Smooth muscle cell (in vitro differentiated cells): Measurements from ENCODE around the gene XPNPEP2. TPM values are rescaled to one million over a fixed set of nuclear protein-coding genes. Genes with fewer than 3 reads are reported as not detected.

Experiments used
- DNase-seq: peaks from one replicate; lab custom pipeline; 2025; ENCODE audit not compliant: unreplicated experiment; lab: John Stamatoyannopoulos, UW
- H2AFZ ChIP-seq: fragments of 200-600 bp; sonication (generic); 2 replicates; pipeline ENCODE4 v1.6.0; 2016; ENCODE audit warnings: antibody characterized with exemption, low read depth, mild to moderate bottlenecking
- H3F3A ChIP-seq: fragments of 200-600 bp; sonication (generic); 2 replicates; pipeline ENCODE4 v1.6.0; 2017; ENCODE audit warnings: antibody characterized with exemption, low read depth
- H3K27ac ChIP-seq: fragments of 200-600 bp; sonication (generic); 2 replicates; pipeline ENCODE4 v1.5.1; 2016; ENCODE audit warnings: low read depth, mild to moderate bottlenecking
- H3K27me3 ChIP-seq: fragments of 200-600 bp; sonication (generic); 2 replicates; pipeline ENCODE4 v1.6.1; 2016; ENCODE audit warnings: low read depth, mild to moderate bottlenecking
- H3K36me3 ChIP-seq: fragments of 200-600 bp; sonication (generic); 2 replicates; pipeline ENCODE4 v1.5.1; 2016; ENCODE audit warnings: low read depth
- H3K4me1 ChIP-seq: fragments of 200-600 bp; sonication (generic); 2 replicates; pipeline ENCODE4 v1.5.1; 2016; ENCODE audit warnings: low read depth
- H3K4me2 ChIP-seq: fragments of 200-600 bp; sonication (generic); 2 replicates; pipeline ENCODE4 v1.6.0; 2016; ENCODE audit warnings: mild to moderate bottlenecking
- H3K4me3 ChIP-seq: fragments of 200-600 bp; sonication (generic); 2 replicates; pipeline ENCODE4 v1.5.1; 2016; ENCODE audit warnings: mild to moderate bottlenecking
- H3K79me2 ChIP-seq: fragments of 200-600 bp; sonication (generic); 2 replicates; pipeline ENCODE4 v1.6.0; 2016; ENCODE audit warnings: low read depth, mild to moderate bottlenecking
- H3K9ac ChIP-seq: fragments of 200-600 bp; sonication (generic); 2 replicates; pipeline ENCODE4 v1.6.0; 2016; ENCODE audit warnings: low read depth
- H3K9me3 ChIP-seq: fragments of 200-600 bp; sonication (generic); replicated peaks from 2 replicates; pipeline ENCODE4 v1.5.1; 2016; ENCODE audit warnings: low read depth
- H4K20me1 ChIP-seq: fragments of 200-600 bp; sonication (generic); 2 replicates; pipeline ENCODE4 v1.6.0; 2016; ENCODE audit warnings: low read depth
- CTCF ChIP-seq: fragments of 200-600 bp; sonication (generic); IDR thresholded peaks from 2 replicates; pipeline ENCODE4 v1.5.1; 2017; ENCODE audit warnings: borderline replicate concordance, mild to moderate bottlenecking, antibody characterized with exemption; ENCODE audit not compliant: insufficient read depth, poor library complexity, severe bottlenecking
- WGBS: methylation state at CpG from one replicate; pipeline ENCODE4 v1.1.7; 2016; ENCODE audit warnings: low lambda C conversion rate; 5-methylcytosine and 5-hydroxymethylcytosine counted together
- polyA plus RNA-seq: library from polyadenylated mRNA; unstranded; fragments of >200 nt; fragmentation: Nextera tagmentation; extraction: Ambion mirVana; gene quantifications from 2 replicates; pipeline ENCODE4 v1.2.1, GENCODE V29; 2016
- total RNA-seq: library from RNA; depleted of rRNA; stranded (reverse); fragments of >200 nt; gene quantifications from 2 replicates; pipeline ENCODE4 v1.2.3, GENCODE V29; 2014

The XPNPEP2 gene
- total and polyA plus RNA-seq, 2 experiments from 2014 or later: 0.09 to 0.13 TPM

- Histone ChIP-seq H3K4me3 (no peak overlapping the region), H3K9me3 (no peaks in the 10 kb centered on the region), H3K79me2 (no peaks in the 10 kb centered on the region), H3K9ac (no peak overlapping the region), H2AFZ (no peak overlapping the region), H3K36me3 (no peaks in the 10 kb centered on the region), H3K27ac (no peak overlapping the region), H4K20me1 (no peaks in the 10 kb centered on the region), H3K27me3 (no peaks in the 10 kb centered on the region), H3K4me2 (no peak overlapping the region), H3F3A (no peaks in the 10 kb centered on the region), H3K4me1 (no peaks in the 10 kb centered on the region)
- DNase-seq: no peak
- no peak for TF ChIP-seq CTCF
- 67% methylated on average over 3 of the region's 3 CpGs for WGBS
Observed at GRCh38 chrX:129786210-129786651, 47.5 kb downstream of the XPNPEP2 start.

GRCh38 chrX:129787336-129788055 lies 48.7 kb downstream of the XPNPEP2 start:
- Histone ChIP-seq H4K20me1 (no peaks in the 10 kb centered on the region), H3K79me2 (no peaks in the 10 kb centered on the region), H3K4me1 (no peaks in the 10 kb centered on the region), H3K9ac (no peak overlapping the region), H3F3A (no peaks in the 10 kb centered on the region), H2AFZ (no peak overlapping the region), H3K9me3 (no peaks in the 10 kb centered on the region), H3K27ac (no peak overlapping the region), H3K36me3 (no peaks in the 10 kb centered on the region), H3K27me3 (no peaks in the 10 kb centered on the region), H3K4me2 (no peak overlapping the region), H3K4me3 (no peak overlapping the region)
- 82% methylated on average over 11 of the region's 11 CpGs for WGBS
- TF ChIP-seq CTCF: no peak
- no peak for DNase-seq

GRCh38 chrX:129788527-129788926 lies 49.7 kb downstream of the XPNPEP2 start:
- 79% methylated on average over 6 of the region's 6 CpGs for WGBS
- TF ChIP-seq CTCF: no peak

GRCh38 chrX:129790146-129790545 lies 51.4 kb downstream of the XPNPEP2 start:
- H3K9ac ChIP-seq: no peak overlapping the region
- no peak overlapping the region for H3K4me3 ChIP-seq
- H3K4me1 ChIP-seq: no peaks in the 10 kb centered on the region
- TF ChIP-seq CTCF: no peak
- no peaks in the 10 kb centered on the region for H3K27me3 ChIP-seq
- no peak overlapping the region for H3K27ac ChIP-seq
- H3F3A ChIP-seq: no peaks in the 10 kb centered on the region
- whole genome bisulfite sequencing: 81% methylated on average over 3 of the region's 3 CpGs
- no peaks in the 10 kb centered on the region for H4K20me1 ChIP-seq
- H3K9me3 ChIP-seq: no peaks in the 10 kb centered on the region
- DNase-seq: no peak
- H3K36me3 ChIP-seq: no peaks in the 10 kb centered on the region
- H3K79me2 ChIP-seq: no peaks in the 10 kb centered on the region
- no peak overlapping the region for H2AFZ ChIP-seq
- no peak overlapping the region for H3K4me2 ChIP-seq

More at GRCh38 chrX:129788527-129788926, 49.7 kb downstream of the XPNPEP2 start:
- Histone ChIP-seq H3F3A (no peaks in the 10 kb centered on the region), H3K9ac (no peak overlapping the region), H3K4me2 (no peak overlapping the region), H3K4me1 (no peaks in the 10 kb centered on the region), H3K27me3 (no peaks in the 10 kb centered on the region), H3K36me3 (no peaks in the 10 kb centered on the region), H3K27ac (no peak overlapping the region), H3K4me3 (no peak overlapping the region), H3K79me2 (no peaks in the 10 kb centered on the region), H3K9me3 (no peaks in the 10 kb centered on the region), H2AFZ (no peak overlapping the region), H4K20me1 (no peaks in the 10 kb centered on the region)
- DNase-seq: no peak
